Breast epithelium (tissue), 4 donors: ENCODE results near the gene SERPINA3. TPM values are rescaled to one million over a fixed set of nuclear protein-coding genes. Genes with fewer than 3 reads are reported as not detected.

Source experiments
- DNase-seq, 2 donors: peaks; one replicate each; pipeline ENCODE4 v3.0.0-alpha.2; 2019; ENCODE audit warnings: low spot score in 2 of 2
- H3K27ac ChIP-seq, 2 donors: fragments of 200-600 bp; sonication (generic) in 1 of 2; one replicate each; pipeline ENCODE4 v1.5.1; 2016 to 2019; ENCODE audit warnings: mild to moderate bottlenecking in 1 of 2
- H3K27me3 ChIP-seq, 2 donors: fragments of 200-600 bp; sonication (generic) in 1 of 2; one replicate each; pipeline versions ENCODE4 v1.5.1 to v1.6.0; 2017 to 2019; ENCODE audit warnings: control low read depth in 1 of 2, mild to moderate bottlenecking in 1 of 2
- H3K36me3 ChIP-seq: fragments of 200-600 bp; one replicate; pipeline ENCODE4 v1.5.1; 2019
- H3K4me1 ChIP-seq, 2 donors: fragments of 200-600 bp; sonication (generic); one replicate each; pipeline ENCODE4 v1.5.1; 2016 to 2019; ENCODE audit warnings: control low read depth in 1 of 2
- H3K4me3 ChIP-seq, 3 donors: fragments of 200-600 bp; sonication (generic); 1 replicate in 2 of 3; 2 replicates in 1 of 3; pipeline ENCODE4 v1.5.1; 2016 to 2019; ENCODE audit warnings: mild to moderate bottlenecking in 3 of 3, moderate library complexity in 2 of 3
- H3K9me3 ChIP-seq, 2 donors: fragments of 200-600 bp; sonication (generic) in 1 of 2; one replicate each; pipeline ENCODE4 v1.5.1; 2016 to 2019; ENCODE audit warnings: control low read depth in 1 of 2
- CTCF ChIP-seq, 3 donors: fragments of 450-650 bp; IDR thresholded peaks; one replicate each; pipeline ENCODE4 v1.5.1; 2016 to 2017; ENCODE audit warnings: antibody characterized with exemption in 3 of 3, mild to moderate bottlenecking in 3 of 3, moderate library complexity in 3 of 3
- POLR2A ChIP-seq: fragments of 450-650 bp; IDR thresholded peaks from one replicate; pipeline ENCODE4 v1.6.1; 2016; ENCODE audit warnings: antibody characterized with exemption, mild to moderate bottlenecking, moderate library complexity
- POLR2AphosphoS5 ChIP-seq, 3 donors: sonication (generic); formaldehyde crosslinking; IDR thresholded peaks; one replicate each; pipeline ENCODE4 v1.6.1; 2017; ENCODE audit warnings: antibody characterized with exemption in 3 of 3
- intact Hi-C: fragments of 100-400 bp; cut with DNase I; formaldehyde crosslinking; loops from one replicate; pipeline ENCODE4 v1.15.1; 2023; ENCODE audit warnings: low total_unique reads
- total RNA-seq, 3 donors: library from RNA; depleted of rRNA; stranded (reverse); fragments of >200 nt; gene quantifications; one replicate each; pipeline ENCODE4 v1.1.0, GENCODE V29; 2016

SERPINA3 gene
- total RNA-seq, 3 donors from 2014 or later = 88.7 to 1,840 (median 1,497) TPM

- no peak for TF ChIP-seq POLR2AphosphoS5 (IDR thresholded peaks at IDR 0.05)
- no peak for TF ChIP-seq POLR2A
- no peak for TF ChIP-seq CTCF (IDR thresholded peaks at IDR 0.05)
- no peaks in the 10 kb centered on the region for H3K9me3 ChIP-seq
- DNase-seq = no peak
- no peak overlapping the region for H3K27ac ChIP-seq
- no peaks in the 10 kb centered on the region for H3K36me3 ChIP-seq
- H3K4me3 ChIP-seq = no peak overlapping the region
- H3K4me1 ChIP-seq = peaks cover 0 to 3% of the 10 kb centered on the region in 2 donors
- no peaks in the 10 kb centered on the region for H3K27me3 ChIP-seq
- intact Hi-C loops = no loop called here
These were observed 42.2 kb upstream of the SERPINA3 start for GRCh38 chr14:94570002-94570400.

GRCh38 chr14:94570440-94570839 lies 41.8 kb upstream of the SERPINA3 start:
- H3K27ac ChIP-seq = no peak overlapping the region
- no peak for DNase-seq
- TF ChIP-seq CTCF (IDR thresholded peaks at IDR 0.05) = no peak
- no peak for TF ChIP-seq POLR2A
- no peak for TF ChIP-seq POLR2AphosphoS5 (IDR thresholded peaks at IDR 0.05)
- no peak overlapping the region for H3K4me3 ChIP-seq
- intact Hi-C loops = no loop called here
- H3K4me1 ChIP-seq = peaks cover 0 to 3% of the 10 kb centered on the region in 2 donors
- H3K36me3 ChIP-seq = no peaks in the 10 kb centered on the region
- no peaks in the 10 kb centered on the region for H3K27me3 ChIP-seq
- H3K9me3 ChIP-seq = no peaks in the 10 kb centered on the region

GRCh38 chr14:94571395-94571794 lies 40.8 kb upstream of the SERPINA3 start:
- no peaks in the 10 kb centered on the region for H3K36me3 ChIP-seq
- H3K27ac ChIP-seq = peak overlapping the region; percentile 52 to 60
- H3K4me3 ChIP-seq = no peak overlapping the region
- intact Hi-C loops = no loop called here
- peak in 1 of 2 donors; percentile 30 for DNase-seq
- H3K9me3 ChIP-seq = no peaks in the 10 kb centered on the region
- H3K27me3 ChIP-seq = no peaks in the 10 kb centered on the region
- TF ChIP-seq CTCF (IDR thresholded peaks at IDR 0.05) (no peak), POLR2AphosphoS5 (IDR thresholded peaks at IDR 0.05) (no peak), POLR2A (no peak)
- peaks cover 0 to 3% of the 10 kb centered on the region in 2 donors for H3K4me1 ChIP-seq

- Histone ChIP-seq H3K9me3 (no peaks in the 10 kb centered on the region), H3K4me1 (peaks cover 0 to 3% of the 10 kb centered on the region in 2 donors), H3K36me3 (no peaks in the 10 kb centered on the region), H3K27ac (peak overlapping the region; percentile 52 to 60), H3K4me3 (no peak overlapping the region), H3K27me3 (no peaks in the 10 kb centered on the region)
- no peak for TF ChIP-seq CTCF (IDR thresholded peaks at IDR 0.05)
- TF ChIP-seq POLR2A = no peak
- no peak for TF ChIP-seq POLR2AphosphoS5 (IDR thresholded peaks at IDR 0.05)
- intact Hi-C loops = no loop called here
- DNase-seq = no peak
These were observed 40.2 kb upstream of the SERPINA3 start for GRCh38 chr14:94571950-94572349.

- peaks cover 0 to 3% of the 10 kb centered on the region in 2 donors for H3K4me1 ChIP-seq
- TF ChIP-seq CTCF (IDR thresholded peaks at IDR 0.05) (no peak), POLR2AphosphoS5 (IDR thresholded peaks at IDR 0.05) (no peak), POLR2A (no peak)
- H3K4me3 ChIP-seq = no peak overlapping the region
- H3K9me3 ChIP-seq = no peaks in the 10 kb centered on the region
- no peaks in the 10 kb centered on the region for H3K27me3 ChIP-seq
- peak overlapping the region in 1 of 2 donors; percentile 52 for H3K27ac ChIP-seq
- DNase-seq = no peak
- no peaks in the 10 kb centered on the region for H3K36me3 ChIP-seq
- intact Hi-C loops = no loop called here
These were observed 39.4 kb upstream of the SERPINA3 start for GRCh38 chr14:94572637-94573303.
